ENCODE measurements around the gene ELFN2.

DNA sequence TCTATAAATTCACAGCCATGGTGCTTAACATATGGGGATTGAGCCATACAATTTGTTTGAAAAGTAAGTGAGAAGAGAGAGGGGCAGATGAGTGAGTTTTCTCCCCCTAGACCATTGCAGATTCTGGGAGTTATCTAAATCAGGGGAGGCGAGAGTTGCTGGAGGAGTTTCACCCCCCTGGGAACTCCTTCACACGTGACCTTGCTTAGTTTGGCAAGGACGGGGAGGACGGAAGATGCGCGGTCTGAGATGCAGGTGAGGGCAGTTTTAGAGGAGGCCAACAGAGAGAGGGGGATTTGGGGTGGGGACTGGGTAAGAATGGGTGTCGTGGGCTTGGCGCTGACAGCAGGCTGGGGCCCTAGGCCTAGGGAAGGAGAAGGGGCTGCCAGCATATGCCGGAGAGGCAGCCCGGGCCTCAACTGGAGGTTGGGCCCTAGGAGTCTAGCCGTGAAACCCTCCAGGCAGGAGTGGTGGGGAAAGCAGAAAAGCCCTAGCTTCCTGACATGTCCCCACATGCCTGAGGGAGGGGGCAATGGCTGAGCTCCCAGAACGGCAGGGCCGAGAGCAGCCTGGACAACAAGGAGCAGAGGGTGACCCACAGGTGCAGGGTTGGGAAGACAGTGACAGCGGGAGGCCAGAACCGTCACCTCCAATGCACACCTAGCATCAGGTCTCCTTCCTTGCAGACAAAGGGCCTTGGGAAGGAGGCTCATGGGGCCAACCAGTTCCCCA is 63.9 kb downstream of the ELFN2 start:
- TF ChIP-seq, protein P1, sequence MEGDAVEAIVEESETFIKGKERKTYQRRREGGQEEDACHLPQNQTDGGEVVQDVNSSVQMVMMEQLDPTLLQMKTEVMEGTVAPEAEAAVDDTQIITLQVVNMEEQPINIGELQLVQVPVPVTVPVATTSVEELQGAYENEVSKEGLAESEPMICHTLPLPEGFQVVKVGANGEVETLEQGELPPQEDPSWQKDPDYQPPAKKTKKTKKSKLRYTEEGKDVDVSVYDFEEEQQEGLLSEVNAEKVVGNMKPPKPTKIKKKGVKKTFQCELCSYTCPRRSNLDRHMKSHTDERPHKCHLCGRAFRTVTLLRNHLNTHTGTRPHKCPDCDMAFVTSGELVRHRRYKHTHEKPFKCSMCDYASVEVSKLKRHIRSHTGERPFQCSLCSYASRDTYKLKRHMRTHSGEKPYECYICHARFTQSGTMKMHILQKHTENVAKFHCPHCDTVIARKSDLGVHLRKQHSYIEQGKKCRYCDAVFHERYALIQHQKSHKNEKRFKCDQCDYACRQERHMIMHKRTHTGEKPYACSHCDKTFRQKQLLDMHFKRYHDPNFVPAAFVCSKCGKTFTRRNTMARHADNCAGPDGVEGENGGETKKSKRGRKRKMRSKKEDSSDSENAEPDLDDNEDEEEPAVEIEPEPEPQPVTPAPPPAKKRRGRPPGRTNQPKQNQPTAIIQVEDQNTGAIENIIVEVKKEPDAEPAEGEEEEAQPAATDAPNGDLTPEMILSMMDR (IDR thresholded peaks at IDR 0.05): no peak
- no peak for TF ChIP-seq EP300 (IDR thresholded peaks at IDR 0.05)
- TF ChIP-seq POLR2A (IDR thresholded peaks at IDR 0.05): no peak
- TF ChIP-seq POLR2AphosphoS5 (IDR thresholded peaks at IDR 0.05): no peak
